HL-60 (cell line): ENCODE results near the gene ACAT1.
"Not testable (repeated sequence)": the region's sequence is repeated elsewhere in the genome, so short reads cannot be mapped to it uniquely, and the experiment has no call there.

ENCODE experiments used
- DNase-seq, 2 experiments: peaks; one replicate each; pipeline ENCODE4 v3.0.0-alpha.2; 2010 to 2020; ENCODE audit warnings: low read depth in 1 of 2, low spot score in 1 of 2
- H3K27ac ChIP-seq: fragments of 250-450 bp; sonication (Bioruptor Pico); replicated peaks from 2 replicates; pipeline ENCODE4 v1.5.1; 2020; ENCODE audit warnings: mild to moderate bottlenecking, moderate library complexity
- H3K27me3 ChIP-seq: fragments of 250-450 bp; sonication (Bioruptor Pico); 2 replicates; pipeline ENCODE4 v1.5.1; 2021; ENCODE audit warnings: mild to moderate bottlenecking, moderate library complexity; ENCODE audit not compliant: insufficient read depth, poor library complexity, severe bottlenecking
- H3K4me3 ChIP-seq: replicated peaks from 2 replicates; pipeline ENCODE4 v1.5.1; 2011; ENCODE audit warnings: mild to moderate bottlenecking, control low read depth, low read length; ENCODE audit not compliant: insufficient read depth
- GABPA ChIP-seq: IDR thresholded peaks from 2 replicates; pipeline ENCODE4 v1.6.1; 2012; ENCODE audit warnings: low read depth
- POLR2AphosphoS5 ChIP-seq: IDR thresholded peaks from 2 replicates; pipeline ENCODE4 v1.6.1; 2012; ENCODE audit warnings: low read depth
- SPI1 ChIP-seq: IDR thresholded peaks from 2 replicates; pipeline ENCODE4 v1.6.1; 2012; ENCODE audit warnings: low read depth, mild to moderate bottlenecking, borderline replicate concordance
- TF ChIP-seq, protein P1 (sequence below): IDR thresholded peaks from 2 replicates; pipeline ENCODE4 v1.6.1; 2012; ENCODE audit warnings: low read depth; ENCODE audit not compliant: insufficient replicate concordance
- TF ChIP-seq, protein P2 (sequence below): IDR thresholded peaks from one replicate; pipeline ENCODE4 v1.5.1; 2011; ENCODE audit warnings: low read length, control low read depth, inconsistent platforms; ENCODE audit not compliant: insufficient read depth

ACAT1 gene

DNA sequence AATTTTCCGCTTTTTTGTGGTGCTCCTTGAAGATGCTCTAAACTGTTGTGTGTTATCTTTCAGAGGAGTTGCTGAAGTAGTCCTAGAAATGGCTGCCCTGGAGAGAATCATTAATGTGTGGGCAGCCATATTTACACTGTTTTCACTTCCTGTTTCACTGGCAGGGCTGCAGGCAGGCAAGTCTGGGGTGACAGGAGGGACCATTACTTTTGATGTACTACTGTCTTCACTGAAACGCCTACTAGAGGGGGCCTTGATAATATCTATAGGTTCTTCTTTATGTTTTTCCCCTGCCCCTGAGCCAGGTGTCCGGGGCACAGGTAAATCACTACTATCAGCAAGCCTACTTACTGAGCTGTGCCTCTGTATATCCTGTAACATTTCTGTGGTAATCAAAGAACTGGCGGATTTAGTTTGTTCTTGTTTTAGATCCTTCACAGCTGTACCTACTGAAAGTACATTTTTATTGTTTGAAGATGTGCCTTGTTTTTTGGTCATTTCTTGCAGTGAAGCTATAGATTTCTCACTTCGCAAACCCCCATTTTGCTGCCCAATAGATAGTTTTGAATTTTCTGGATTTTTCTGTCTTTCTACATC, 39.7 kb downstream of the ACAT1 start:
- no peak for DNase-seq
- TF ChIP-seq SPI1: peak; percentile 74
- TF ChIP-seq, protein P1, sequence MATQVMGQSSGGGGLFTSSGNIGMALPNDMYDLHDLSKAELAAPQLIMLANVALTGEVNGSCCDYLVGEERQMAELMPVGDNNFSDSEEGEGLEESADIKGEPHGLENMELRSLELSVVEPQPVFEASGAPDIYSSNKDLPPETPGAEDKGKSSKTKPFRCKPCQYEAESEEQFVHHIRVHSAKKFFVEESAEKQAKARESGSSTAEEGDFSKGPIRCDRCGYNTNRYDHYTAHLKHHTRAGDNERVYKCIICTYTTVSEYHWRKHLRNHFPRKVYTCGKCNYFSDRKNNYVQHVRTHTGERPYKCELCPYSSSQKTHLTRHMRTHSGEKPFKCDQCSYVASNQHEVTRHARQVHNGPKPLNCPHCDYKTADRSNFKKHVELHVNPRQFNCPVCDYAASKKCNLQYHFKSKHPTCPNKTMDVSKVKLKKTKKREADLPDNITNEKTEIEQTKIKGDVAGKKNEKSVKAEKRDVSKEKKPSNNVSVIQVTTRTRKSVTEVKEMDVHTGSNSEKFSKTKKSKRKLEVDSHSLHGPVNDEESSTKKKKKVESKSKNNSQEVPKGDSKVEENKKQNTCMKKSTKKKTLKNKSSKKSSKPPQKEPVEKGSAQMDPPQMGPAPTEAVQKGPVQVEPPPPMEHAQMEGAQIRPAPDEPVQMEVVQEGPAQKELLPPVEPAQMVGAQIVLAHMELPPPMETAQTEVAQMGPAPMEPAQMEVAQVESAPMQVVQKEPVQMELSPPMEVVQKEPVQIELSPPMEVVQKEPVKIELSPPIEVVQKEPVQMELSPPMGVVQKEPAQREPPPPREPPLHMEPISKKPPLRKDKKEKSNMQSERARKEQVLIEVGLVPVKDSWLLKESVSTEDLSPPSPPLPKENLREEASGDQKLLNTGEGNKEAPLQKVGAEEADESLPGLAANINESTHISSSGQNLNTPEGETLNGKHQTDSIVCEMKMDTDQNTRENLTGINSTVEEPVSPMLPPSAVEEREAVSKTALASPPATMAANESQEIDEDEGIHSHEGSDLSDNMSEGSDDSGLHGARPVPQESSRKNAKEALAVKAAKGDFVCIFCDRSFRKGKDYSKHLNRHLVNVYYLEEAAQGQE: no peak
- no peaks in the 10 kb centered on the region for H3K27me3 ChIP-seq
- no peak overlapping the region for H3K4me3 ChIP-seq
- no peak overlapping the region for H3K27ac ChIP-seq

DNA sequence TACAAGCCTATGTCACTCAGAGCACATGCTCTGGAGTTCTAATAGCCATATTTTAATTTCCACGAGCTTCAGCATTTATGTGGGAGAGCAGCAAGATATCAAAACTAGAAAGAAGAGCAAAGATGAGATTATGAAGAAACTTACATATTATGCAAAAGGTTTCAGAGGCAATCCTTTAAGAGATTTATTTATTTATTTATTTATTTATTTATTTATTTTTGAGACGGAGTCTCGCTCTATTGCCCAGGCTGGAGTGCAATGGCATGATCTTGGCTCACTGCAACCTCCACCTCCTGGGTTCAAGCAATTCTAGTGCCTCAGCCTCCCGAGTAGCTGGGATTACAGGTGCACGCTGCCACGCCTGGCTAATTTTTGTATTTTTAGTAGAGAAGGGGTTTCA, 41.5 kb downstream of the ACAT1 start:
- not testable (repeated sequence) for DNase-seq, H3K4me3 ChIP-seq, H3K27me3 ChIP-seq, H3K27ac ChIP-seq

DNA sequence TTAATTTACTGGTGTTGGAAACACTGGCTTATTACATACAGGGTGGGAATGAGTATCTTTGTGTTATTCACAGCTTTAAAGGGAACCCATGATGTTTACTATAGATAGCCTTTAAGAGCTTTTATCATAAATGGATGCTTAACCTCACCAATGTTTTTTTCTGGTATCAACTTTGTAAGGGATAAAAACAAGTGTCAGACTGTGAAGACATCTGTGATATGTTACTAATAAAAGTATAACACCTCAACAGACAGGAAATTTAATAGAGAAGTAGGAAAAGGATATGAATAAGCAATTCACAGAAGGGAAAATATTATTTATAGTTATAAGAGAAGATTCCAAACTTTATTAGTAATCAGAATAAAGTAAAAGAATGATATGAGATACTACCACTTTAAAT, 46.3 kb downstream of the ACAT1 start:
- no peaks in the 10 kb centered on the region for H3K27me3 ChIP-seq
- no peak overlapping the region for H3K4me3 ChIP-seq
- no peak for DNase-seq
- no peak overlapping the region for H3K27ac ChIP-seq
- TF ChIP-seq GABPA (no peak), SPI1 (no peak), POLR2AphosphoS5 (no peak)
- TF ChIP-seq, protein P1: no peak
- TF ChIP-seq, protein P2, sequence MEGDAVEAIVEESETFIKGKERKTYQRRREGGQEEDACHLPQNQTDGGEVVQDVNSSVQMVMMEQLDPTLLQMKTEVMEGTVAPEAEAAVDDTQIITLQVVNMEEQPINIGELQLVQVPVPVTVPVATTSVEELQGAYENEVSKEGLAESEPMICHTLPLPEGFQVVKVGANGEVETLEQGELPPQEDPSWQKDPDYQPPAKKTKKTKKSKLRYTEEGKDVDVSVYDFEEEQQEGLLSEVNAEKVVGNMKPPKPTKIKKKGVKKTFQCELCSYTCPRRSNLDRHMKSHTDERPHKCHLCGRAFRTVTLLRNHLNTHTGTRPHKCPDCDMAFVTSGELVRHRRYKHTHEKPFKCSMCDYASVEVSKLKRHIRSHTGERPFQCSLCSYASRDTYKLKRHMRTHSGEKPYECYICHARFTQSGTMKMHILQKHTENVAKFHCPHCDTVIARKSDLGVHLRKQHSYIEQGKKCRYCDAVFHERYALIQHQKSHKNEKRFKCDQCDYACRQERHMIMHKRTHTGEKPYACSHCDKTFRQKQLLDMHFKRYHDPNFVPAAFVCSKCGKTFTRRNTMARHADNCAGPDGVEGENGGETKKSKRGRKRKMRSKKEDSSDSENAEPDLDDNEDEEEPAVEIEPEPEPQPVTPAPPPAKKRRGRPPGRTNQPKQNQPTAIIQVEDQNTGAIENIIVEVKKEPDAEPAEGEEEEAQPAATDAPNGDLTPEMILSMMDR: no peak

DNA sequence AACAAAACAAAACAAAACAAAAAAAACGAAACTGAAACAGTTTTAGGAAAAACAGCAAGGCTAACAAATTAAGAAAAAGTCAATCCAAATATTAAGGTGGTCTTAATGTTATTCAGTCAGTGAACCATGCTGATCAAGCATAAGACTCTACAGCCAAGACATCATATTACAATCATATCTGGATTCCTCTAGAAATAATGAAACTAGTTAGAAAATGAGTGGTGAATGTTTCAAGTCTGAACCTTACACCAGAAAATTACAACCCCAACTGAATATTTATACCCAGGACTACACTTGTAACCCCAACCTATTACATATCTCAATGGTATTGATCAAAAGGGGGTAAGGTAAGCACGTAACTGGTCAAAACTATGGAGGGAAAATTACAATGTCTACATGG, 48.8 kb downstream of the ACAT1 start:
- no peaks in the 10 kb centered on the region for H3K27me3 ChIP-seq
- DNase-seq: no peak
- no peak overlapping the region for H3K4me3 ChIP-seq

More for the DNA sequence above, 48.8 kb downstream of the ACAT1 start:
- TF ChIP-seq GABPA (no peak), POLR2AphosphoS5 (no peak), SPI1 (no peak)
- TF ChIP-seq, protein P1: no peak
- TF ChIP-seq, protein P2: no peak
- H3K27ac ChIP-seq: no peak overlapping the region
